ENCODE data around the gene UNG. TPM values are rescaled to one million over a fixed set of nuclear protein-coding genes. Genes with fewer than 3 reads are reported as not detected.

The UNG gene
- total and polyA plus RNA-seq, 2 of the 4 experiments (the other 2 are of a cell fraction), result 13.3 to 16.0 TPM

DNA sequence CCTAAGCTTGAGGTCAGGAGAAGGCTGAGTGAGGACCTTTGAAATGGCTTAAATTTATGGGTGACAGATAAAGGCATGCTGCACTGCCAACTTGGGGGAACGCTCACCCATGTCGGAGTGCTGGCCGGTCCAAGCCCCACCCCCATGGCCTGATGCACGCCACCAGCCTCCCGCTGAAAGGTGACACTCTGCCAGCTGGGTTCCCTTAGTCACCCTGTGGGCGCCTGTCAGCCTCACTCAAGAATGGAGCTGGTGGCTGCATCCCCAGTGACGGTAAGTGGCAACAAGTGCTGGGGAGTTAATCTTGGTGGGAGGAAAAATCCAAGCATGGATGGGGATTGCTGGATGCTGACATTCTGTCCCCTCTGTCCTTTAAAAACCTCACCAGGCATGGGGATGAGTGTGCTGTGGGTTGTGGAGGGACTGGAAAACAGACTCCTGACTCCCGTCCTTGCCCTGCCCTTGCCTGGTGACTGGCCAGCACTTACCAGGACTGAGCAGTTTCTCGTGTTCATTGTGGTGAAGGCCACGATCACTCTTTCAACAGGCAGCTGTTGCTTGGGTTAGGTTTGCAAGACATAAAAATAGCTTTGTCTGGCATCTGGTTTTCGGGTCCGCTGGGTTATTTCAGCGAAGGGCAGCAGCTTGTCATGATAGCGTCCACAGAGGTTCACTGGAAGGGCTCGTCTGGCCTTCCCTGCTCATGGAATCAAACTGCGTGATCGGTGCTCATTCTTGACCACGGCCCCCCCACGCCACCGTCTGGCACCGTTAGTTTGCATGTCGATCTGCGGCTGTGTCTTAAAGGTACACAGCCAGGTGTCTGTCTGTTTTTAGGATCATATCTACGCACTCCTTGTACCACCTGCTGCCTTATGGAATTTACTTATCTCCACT is 34.0 kb downstream of the UNG start:
- Histone ChIP-seq H3K79me1 (ENCODE audit: low read depth in 1 of 2, low read length in 2 of 2) (no peaks in the 10 kb centered on the region), H3K4me1 (ENCODE audit: control insufficient read depth, insufficient read depth, low read length) (peaks cover 4% of the 10 kb centered on the region; the same call in 1 of the 2 replicates), H3K18ac (ENCODE audit: low read depth, low read length) (no peak overlapping the region), H2BK5ac (ENCODE audit: low read depth, low read length, poor library complexity, severe bottlenecking) (no peak overlapping the region), H3K9ac (ENCODE audit: low read depth, low read length) (no peak overlapping the region), H4K5ac (ENCODE audit: low read depth, low read length) (no peak overlapping the region), H3K27me3 (ENCODE audit: control insufficient read depth, insufficient read depth, low read length) (peaks cover 8% of the 10 kb centered on the region), H3K4me3 (ENCODE audit: insufficient read depth, low read depth, low read length) (no peak overlapping the region), H2BK15ac (ENCODE audit: low read depth, low read length) (no peak overlapping the region), H2AK5ac (ENCODE audit: low read depth, low read length) (no peak overlapping the region), H3K56ac (ENCODE audit: extremely low read depth, insufficient read depth, low read length) (no peak overlapping the region), H2AFZ (replicated peaks; ENCODE audit: low read length, poor library complexity) (no peak overlapping the region), H4K20me1 (ENCODE audit: insufficient read depth, low read length) (no peaks in the 10 kb centered on the region), H3K9me3 (ENCODE audit: control insufficient read depth, insufficient read depth, low read length) (no peaks in the 10 kb centered on the region), H3K27ac (ENCODE audit: insufficient read depth, low read length) (no peak overlapping the region), H4K8ac (ENCODE audit: low read depth in 2 of 2, low read length in 2 of 2) (no peak overlapping the region), H2AK9ac (replicated peaks; ENCODE audit: low read depth, low read length, poor library complexity) (no peak overlapping the region), H3K4me2 (ENCODE audit: low read depth, low read length) (no peak overlapping the region), H4K91ac (ENCODE audit: insufficient read depth, low read depth, low read length) (no peak overlapping the region), H3K4ac (ENCODE audit: low read depth, low read length) (no peak overlapping the region), H2BK120ac (ENCODE audit: low read depth, low read length) (no peak overlapping the region), H3K14ac (replicated peaks; ENCODE audit: low read depth, low read length) (no peak overlapping the region), H3K9me1 (ENCODE audit: insufficient read depth, low read length) (no peaks in the 10 kb centered on the region), H3K23ac (ENCODE audit: low read depth, low read length) (no peak overlapping the region), H2BK20ac (ENCODE audit: low read depth, low read length) (no peak overlapping the region), H3K36me3 (ENCODE audit: control insufficient read depth, insufficient read depth, low read length) (no peaks in the 10 kb centered on the region)
- no TSS peak for BruUV-seq (replicated peaks)
- DNase-seq (no peak), ATAC-seq (ENCODE audit: low read depth) (peak; percentile 45)
- no peak for TF ChIP-seq ELK1 (IDR thresholded peaks at IDR 0.05; ENCODE audit: borderline replicate concordance, low read depth, low read length)
- TF ChIP-seq, protein P1, sequence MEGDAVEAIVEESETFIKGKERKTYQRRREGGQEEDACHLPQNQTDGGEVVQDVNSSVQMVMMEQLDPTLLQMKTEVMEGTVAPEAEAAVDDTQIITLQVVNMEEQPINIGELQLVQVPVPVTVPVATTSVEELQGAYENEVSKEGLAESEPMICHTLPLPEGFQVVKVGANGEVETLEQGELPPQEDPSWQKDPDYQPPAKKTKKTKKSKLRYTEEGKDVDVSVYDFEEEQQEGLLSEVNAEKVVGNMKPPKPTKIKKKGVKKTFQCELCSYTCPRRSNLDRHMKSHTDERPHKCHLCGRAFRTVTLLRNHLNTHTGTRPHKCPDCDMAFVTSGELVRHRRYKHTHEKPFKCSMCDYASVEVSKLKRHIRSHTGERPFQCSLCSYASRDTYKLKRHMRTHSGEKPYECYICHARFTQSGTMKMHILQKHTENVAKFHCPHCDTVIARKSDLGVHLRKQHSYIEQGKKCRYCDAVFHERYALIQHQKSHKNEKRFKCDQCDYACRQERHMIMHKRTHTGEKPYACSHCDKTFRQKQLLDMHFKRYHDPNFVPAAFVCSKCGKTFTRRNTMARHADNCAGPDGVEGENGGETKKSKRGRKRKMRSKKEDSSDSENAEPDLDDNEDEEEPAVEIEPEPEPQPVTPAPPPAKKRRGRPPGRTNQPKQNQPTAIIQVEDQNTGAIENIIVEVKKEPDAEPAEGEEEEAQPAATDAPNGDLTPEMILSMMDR (conservative IDR thresholded peaks at IDR 0.05; ENCODE audit: low read depth, low read length), result no peak
- TF ChIP-seq RCOR1 (IDR thresholded peaks at IDR 0.05; ENCODE audit: insufficient replicate concordance, low read length), result no peak
- TF ChIP-seq RAD21 (IDR thresholded peaks at IDR 0.05; ENCODE audit: low read length), result no peak
- TF ChIP-seq CEBPB (IDR thresholded peaks at IDR 0.05; ENCODE audit: low read depth, low read length), result no peak
- POLR2A ChIA-PET (ENCODE audit: unreplicated experiment), result interaction anchor here (0.5 kb wide), 1 partner anchor 17 kb away, joined by 3 read pairs; no protein-coding TSS in a partner anchor
- in situ Hi-C loops (cut with MboI; ENCODE audit: low sequenced_read_pairs), result no loop called here
- CTCF ChIA-PET, result interaction anchor here (0.6 to 0.9 kb wide), 2 partner anchors 8 to 24 kb away, joined by 4 read pairs; no protein-coding TSS in a partner anchor
- 41% methylated on average over 20 of the region's 24 CpGs; no CpG with 5 or more reads in 1 of the 2 experiments for whole genome bisulfite sequencing, 2 experiments (ENCODE audit: extremely low coverage in 2 of 2, insufficient read length in 1 of 2)
- dilution Hi-C loops (cut with HindIII; ENCODE audit: low sequenced_read_pairs, unreplicated experiment), result no loop called here
- intact Hi-C loops (cut with micrococcal nuclease), result no loop called here
